Esophagus squamous epithelium (tissue), 5 donors: ENCODE measurements around the gene SLC12A8. TPM values are rescaled to one million over a fixed set of nuclear protein-coding genes. Genes with fewer than 3 reads are reported as not detected.

Experiments used
- DNase-seq: peaks from one replicate; lab custom pipeline; 2025; lab: John Stamatoyannopoulos, UW
- H3K27ac ChIP-seq, 4 donors: fragments of 200-600 bp; sonication (generic); one replicate each; pipeline ENCODE4 v1.5.1; 2016 to 2019; ENCODE audit warnings: mild to moderate bottlenecking in 1 of 4
- H3K27me3 ChIP-seq, 4 donors: fragments of 200-600 bp; sonication (generic); 1 replicate in 3 of 4; 2 replicates in 1 of 4; pipeline versions ENCODE4 v1.5.1 to v1.6.0; 2017 to 2021; ENCODE audit warnings: antibody characterized with exemption in 1 of 4
- H3K36me3 ChIP-seq, 3 donors: fragments of 200-600 bp; sonication (generic); one replicate each; pipeline ENCODE4 v1.5.1; 2016 to 2019
- H3K4me1 ChIP-seq, 3 donors: fragments of 200-600 bp; sonication (generic); one replicate each; pipeline ENCODE4 v1.5.1; 2017 to 2019
- H3K4me3 ChIP-seq, 4 donors: fragments of 200-600 bp; sonication (generic); 1 replicate in 3 of 4; 2 replicates in 1 of 4; pipeline ENCODE4 v1.5.1; 2016 to 2019; ENCODE audit warnings: mild to moderate bottlenecking in 2 of 4, moderate library complexity in 1 of 4
- H3K9me3 ChIP-seq, 3 donors: fragments of 200-600 bp; sonication (generic); one replicate each; pipeline ENCODE4 v1.5.1; 2016 to 2019
- CTCF ChIP-seq, 6 experiments: fragments of 450-650 bp in 4 of 6; fragments of 200-600 bp in 2 of 6; sonication (generic) in 2 of 6; IDR thresholded peaks; one replicate each; pipeline ENCODE4 v1.5.1; 2016 to 2019; ENCODE audit warnings: antibody characterized with exemption in 6 of 6, mild to moderate bottlenecking in 4 of 6, moderate library complexity in 4 of 6
- POLR2A ChIP-seq, 4 donors: fragments of 450-650 bp; IDR thresholded peaks; one replicate each; pipeline ENCODE4 v1.6.1; 2017; ENCODE audit warnings: antibody characterized with exemption in 4 of 4, mild to moderate bottlenecking in 4 of 4, moderate library complexity in 3 of 4
- WGBS, 2 donors: methylation state at CpG; one replicate each; pipeline ENCODE4 v1.1.5; 2018; 5-methylcytosine and 5-hydroxymethylcytosine counted together
- intact Hi-C: fragments of 100-400 bp; cut with DNase I; formaldehyde crosslinking; loops from one replicate; pipeline ENCODE4 v1.15.0; 2022
- total RNA-seq, 4 donors: library from RNA; depleted of rRNA; stranded (reverse); fragments of >200 nt; gene quantifications; one replicate each; pipeline ENCODE4 v1.1.0, GENCODE V29; 2016
- donor health status: DM: yes; HTN: yes; CAD: no.

The SLC12A8 gene
- total RNA-seq, 4 donors from 2014 or later = 9.9 to 15.9 (median 13.8) TPM

GRCh38 chr3:125058959-125059358 is 153.6 kb downstream of the SLC12A8 start:
- TF ChIP-seq CTCF (IDR thresholded peaks at IDR 0.05) = no peak
- TF ChIP-seq POLR2A (IDR thresholded peaks at IDR 0.05) = no peak
- Histone ChIP-seq H3K4me3 (no peak overlapping the region), H3K9me3 (no peaks in the 10 kb centered on the region), H3K27me3 (no peaks in the 10 kb centered on the region), H3K36me3 (no peaks in the 10 kb centered on the region), H3K27ac (no peak overlapping the region), H3K4me1 (peaks cover 26 to 64% (median 39%) of the 10 kb centered on the region in 3 donors)
- intact Hi-C loops = loop anchor here (10.0 kb wide), 1 partner anchor 86 kb away; no protein-coding TSS in a partner anchor
- 91 to 100% methylated on average over 3 of the region's 3 CpGs for WGBS, 2 donors
- no peak for DNase-seq

- H3K9me3 ChIP-seq = no peaks in the 10 kb centered on the region
- H3K27me3 ChIP-seq = no peaks in the 10 kb centered on the region
- WGBS, 2 donors = 86 to 100% methylated on average over 3 of the region's 3 CpGs
- intact Hi-C loops = loop anchor here (10.0 kb wide), 1 partner anchor 86 kb away; no protein-coding TSS in a partner anchor
- no peaks in the 10 kb centered on the region for H3K36me3 ChIP-seq
- no peak overlapping the region for H3K4me3 ChIP-seq
- H3K4me1 ChIP-seq = peaks cover 30 to 67% (median 42%) of the 10 kb centered on the region in 3 donors
- TF ChIP-seq POLR2A (IDR thresholded peaks at IDR 0.05) (no peak), CTCF (IDR thresholded peaks at IDR 0.05) (no peak)
- no peak for DNase-seq
- no peak overlapping the region for H3K27ac ChIP-seq
Observed at GRCh38 chr3:125058529-125058928, 154.0 kb downstream of the SLC12A8 start.

GRCh38 chr3:125057186-125057850 is 155.2 kb downstream of the SLC12A8 start:
- TF ChIP-seq CTCF (IDR thresholded peaks at IDR 0.05) (no peak), POLR2A (IDR thresholded peaks at IDR 0.05) (no peak)
- intact Hi-C loops = loop anchor here (10.0 kb wide), 1 partner anchor 87 kb away; no protein-coding TSS in a partner anchor
- no peaks in the 10 kb centered on the region for H3K27me3 ChIP-seq
- H3K36me3 ChIP-seq = no peaks in the 10 kb centered on the region
- H3K9me3 ChIP-seq = no peaks in the 10 kb centered on the region
- peak overlapping the region in 3 of 4 donors; percentile 86 to 99 (median 96) for H3K27ac ChIP-seq
- no peak for DNase-seq
- peaks cover 30 to 67% (median 42%) of the 10 kb centered on the region in 3 donors for H3K4me1 ChIP-seq
- H3K4me3 ChIP-seq = no peak overlapping the region
- 59 to 60% methylated on average over 3 of the region's 3 CpGs for WGBS, 2 donors

- Histone ChIP-seq H3K27me3 (no peaks in the 10 kb centered on the region), H3K4me3 (peak within 1 kb of the TSS; percentile 62 to 89 (median 77)), H3K9me3 (no peaks in the 10 kb centered on the region), H3K27ac (peak within 1 kb of the TSS; percentile 87 to 99 (median 92)), H3K4me1 (peaks cover 39 to 68% (median 43%) of the 10 kb centered on the region in 3 donors), H3K36me3 (no peaks in the 10 kb centered on the region)
- TF ChIP-seq CTCF (IDR thresholded peaks at IDR 0.05) (no peak), POLR2A (IDR thresholded peaks at IDR 0.05) (peak in 2 of 4 donors; percentile 65 to 77)
- 3 to 13% methylated on average over 10 to 16 of the region's 67 CpGs for WGBS, 2 donors
- peak; percentile 26 for DNase-seq
- intact Hi-C loops = loop anchor here (10.0 kb wide), 1 partner anchor 89 kb away; no protein-coding TSS in a partner anchor
Observed at GRCh38 chr3:125055913-125056745, 156.4 kb downstream of the SLC12A8 start, which contains the start of gene HEG1. Gene HEG1, minus strand, starts transcription at chr3:125055997. Its CDS starts 107 bp downstream, at chr3:125055890.
